Measurements from ENCODE around the gene SPATA20.
A peak's percentile ranks its signal among the peaks of the same experiment; 100 is the strongest.

The SPATA20 gene

GRCh38 chr17:50529849-50530248 is 17.1 kb upstream of the SPATA20 start:
- H3K4me3 ChIP-seq (ENCODE audit: low read length), result no peak overlapping the region
- TF ChIP-seq, protein P1, sequence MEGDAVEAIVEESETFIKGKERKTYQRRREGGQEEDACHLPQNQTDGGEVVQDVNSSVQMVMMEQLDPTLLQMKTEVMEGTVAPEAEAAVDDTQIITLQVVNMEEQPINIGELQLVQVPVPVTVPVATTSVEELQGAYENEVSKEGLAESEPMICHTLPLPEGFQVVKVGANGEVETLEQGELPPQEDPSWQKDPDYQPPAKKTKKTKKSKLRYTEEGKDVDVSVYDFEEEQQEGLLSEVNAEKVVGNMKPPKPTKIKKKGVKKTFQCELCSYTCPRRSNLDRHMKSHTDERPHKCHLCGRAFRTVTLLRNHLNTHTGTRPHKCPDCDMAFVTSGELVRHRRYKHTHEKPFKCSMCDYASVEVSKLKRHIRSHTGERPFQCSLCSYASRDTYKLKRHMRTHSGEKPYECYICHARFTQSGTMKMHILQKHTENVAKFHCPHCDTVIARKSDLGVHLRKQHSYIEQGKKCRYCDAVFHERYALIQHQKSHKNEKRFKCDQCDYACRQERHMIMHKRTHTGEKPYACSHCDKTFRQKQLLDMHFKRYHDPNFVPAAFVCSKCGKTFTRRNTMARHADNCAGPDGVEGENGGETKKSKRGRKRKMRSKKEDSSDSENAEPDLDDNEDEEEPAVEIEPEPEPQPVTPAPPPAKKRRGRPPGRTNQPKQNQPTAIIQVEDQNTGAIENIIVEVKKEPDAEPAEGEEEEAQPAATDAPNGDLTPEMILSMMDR (IDR thresholded peaks at IDR 0.05; ENCODE audit: insufficient read depth, low read depth, low read length, missing control alignments), result no peak
- no peak for DNase-seq (ENCODE audit: low read depth)

DNA sequence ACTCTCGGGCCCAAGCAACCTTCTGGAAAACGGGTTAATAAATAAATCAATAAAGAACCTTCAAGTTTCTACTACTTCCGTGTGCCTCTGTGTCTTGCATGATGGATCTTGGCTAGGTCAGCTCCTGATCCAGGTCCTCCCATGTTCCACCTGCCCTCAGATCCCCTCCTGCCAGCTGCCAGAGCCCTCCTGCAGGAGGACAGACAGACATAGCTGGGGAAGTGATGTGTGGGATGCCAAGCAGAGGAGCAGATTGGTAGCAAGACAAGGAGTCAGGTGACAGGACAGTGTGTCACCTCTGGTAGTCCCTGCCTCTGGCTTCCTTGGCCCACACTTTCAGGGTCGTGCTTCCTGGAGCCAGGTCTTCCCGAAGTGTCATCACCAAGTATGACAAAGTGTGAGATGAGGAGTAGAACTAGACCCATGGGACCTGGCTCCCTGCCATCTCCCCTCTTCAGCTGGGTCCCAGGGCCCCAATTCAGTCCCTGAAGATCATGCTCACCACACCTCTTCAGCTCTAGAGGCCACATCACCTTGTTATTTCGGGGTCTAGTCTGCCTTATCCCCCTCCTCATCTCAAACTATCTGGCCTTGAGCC is 15.4 kb upstream of the SPATA20 start:
- TF ChIP-seq, protein P1 (IDR thresholded peaks at IDR 0.05; ENCODE audit: insufficient read depth, low read depth, low read length, missing control alignments), result no peak
- DNase-seq (ENCODE audit: low read depth), result no peak

DNA sequence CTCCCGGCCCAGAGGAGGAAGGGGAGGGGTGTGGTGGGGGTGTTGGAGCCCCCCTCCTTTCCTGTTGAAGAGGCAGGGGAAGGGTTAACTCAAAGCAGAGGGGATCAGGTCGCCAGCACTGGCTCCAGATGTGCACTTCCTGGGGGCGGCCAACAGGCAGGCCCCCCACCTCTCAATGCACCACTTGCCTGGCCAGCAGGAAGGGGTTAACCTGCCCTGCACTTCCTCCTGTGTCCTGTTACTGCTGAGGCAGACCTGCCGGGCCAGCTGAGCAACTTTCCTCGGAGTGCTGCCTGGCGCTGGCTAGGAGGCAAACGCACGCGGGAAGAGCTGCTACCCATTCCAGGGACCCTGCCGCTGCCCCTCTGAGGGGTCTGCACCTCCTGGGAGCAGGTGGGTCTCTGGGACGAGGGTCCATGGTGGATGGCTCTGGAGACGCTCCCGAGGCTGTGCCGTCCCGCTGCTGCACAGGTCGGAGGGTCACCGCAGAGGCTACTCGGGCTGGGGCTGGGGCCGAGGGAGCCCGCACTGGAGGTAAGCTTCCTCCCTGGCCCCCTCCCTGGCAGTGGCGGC is 14.4 kb upstream of the SPATA20 start, which contains the start of gene EPN3:
Gene EPN3, plus strand, starts transcription at position 284 of the 573 bp plus-strand sequence. CDS start 3,822 bp downstream, outside the sequence.
- peak within 1 kb of the TSS; percentile 77 for H3K4me3 ChIP-seq (ENCODE audit: low read length)
- TF ChIP-seq, protein P1 (IDR thresholded peaks at IDR 0.05; ENCODE audit: insufficient read depth, low read depth, low read length, missing control alignments), result no peak

More for the DNA sequence above, 15.4 kb upstream of the SPATA20 start:
- no peak overlapping the region for H3K4me3 ChIP-seq (ENCODE audit: low read length)

DNA sequence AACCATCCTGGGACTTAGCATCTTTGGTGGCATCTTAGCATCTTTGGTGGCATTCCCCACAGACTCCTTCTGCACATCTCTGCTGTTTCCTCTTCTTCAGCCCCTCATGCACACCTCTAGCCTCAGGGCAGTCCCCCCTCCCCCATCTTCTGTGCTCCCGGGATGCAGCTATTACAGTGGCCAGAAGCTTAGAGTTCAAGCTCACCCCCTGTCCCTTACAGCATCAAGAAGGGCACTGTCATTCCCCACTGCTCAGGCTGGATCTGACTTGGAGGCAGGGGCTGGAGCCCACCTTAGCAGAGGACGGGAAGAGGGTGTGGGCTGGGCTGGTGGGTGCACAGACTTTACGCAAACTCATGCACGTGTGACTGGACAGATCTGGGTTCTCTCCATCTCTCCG is 13.8 kb upstream of the SPATA20 start:
- TF ChIP-seq, protein P1 (IDR thresholded peaks at IDR 0.05; ENCODE audit: insufficient read depth, low read depth, low read length, missing control alignments), result no peak
- DNase-seq (ENCODE audit: low read depth), result no peak
- peak overlapping the region; percentile 77 for H3K4me3 ChIP-seq (ENCODE audit: low read length)

More for the DNA sequence above, 14.4 kb upstream of the SPATA20 start, which contains the start of gene EPN3:
- DNase-seq (ENCODE audit: low read depth), result peak; percentile 86

DNA sequence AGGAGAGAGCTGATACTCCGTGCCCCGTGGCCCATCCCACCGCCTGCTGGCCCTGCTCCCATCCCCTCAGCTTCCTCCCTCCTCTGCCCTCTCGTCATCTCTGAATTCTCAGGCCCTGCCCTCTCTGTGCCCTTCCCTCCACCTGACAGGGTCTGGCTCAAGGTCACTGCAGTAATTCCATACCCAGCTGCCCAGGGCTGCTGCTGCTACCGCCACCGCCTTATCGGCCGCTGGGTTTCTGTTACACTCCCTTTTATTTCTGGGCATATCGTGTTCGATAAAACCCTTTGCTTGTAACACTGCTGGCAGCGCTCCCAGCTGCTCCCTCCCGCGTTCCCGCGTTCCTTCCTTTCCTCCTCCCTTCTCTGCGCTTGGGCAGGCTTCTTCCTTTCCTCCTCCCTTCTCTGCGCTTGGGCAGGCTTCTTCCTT is 13.2 kb upstream of the SPATA20 start:
- TF ChIP-seq, protein P1 (IDR thresholded peaks at IDR 0.05; ENCODE audit: insufficient read depth, low read depth, low read length, missing control alignments), result no peak
- DNase-seq (ENCODE audit: low read depth), result no peak
- peak overlapping the region; percentile 77 for H3K4me3 ChIP-seq (ENCODE audit: low read length)

GRCh38 chr17:50534222-50534978 is 12.6 kb upstream of the SPATA20 start:
- peak; percentile 87 for DNase-seq (ENCODE audit: low read depth)
- TF ChIP-seq, protein P1 (IDR thresholded peaks at IDR 0.05; ENCODE audit: insufficient read depth, low read depth, low read length, missing control alignments), result peak; percentile 68
- H3K4me3 ChIP-seq (ENCODE audit: low read length), result peak overlapping the region; percentile 77
